ENCODE measurements around the gene NANP.

- TF ChIP-seq POLR2A (IDR thresholded peaks at IDR 0.05) = no peak
- TF ChIP-seq, protein P1, sequence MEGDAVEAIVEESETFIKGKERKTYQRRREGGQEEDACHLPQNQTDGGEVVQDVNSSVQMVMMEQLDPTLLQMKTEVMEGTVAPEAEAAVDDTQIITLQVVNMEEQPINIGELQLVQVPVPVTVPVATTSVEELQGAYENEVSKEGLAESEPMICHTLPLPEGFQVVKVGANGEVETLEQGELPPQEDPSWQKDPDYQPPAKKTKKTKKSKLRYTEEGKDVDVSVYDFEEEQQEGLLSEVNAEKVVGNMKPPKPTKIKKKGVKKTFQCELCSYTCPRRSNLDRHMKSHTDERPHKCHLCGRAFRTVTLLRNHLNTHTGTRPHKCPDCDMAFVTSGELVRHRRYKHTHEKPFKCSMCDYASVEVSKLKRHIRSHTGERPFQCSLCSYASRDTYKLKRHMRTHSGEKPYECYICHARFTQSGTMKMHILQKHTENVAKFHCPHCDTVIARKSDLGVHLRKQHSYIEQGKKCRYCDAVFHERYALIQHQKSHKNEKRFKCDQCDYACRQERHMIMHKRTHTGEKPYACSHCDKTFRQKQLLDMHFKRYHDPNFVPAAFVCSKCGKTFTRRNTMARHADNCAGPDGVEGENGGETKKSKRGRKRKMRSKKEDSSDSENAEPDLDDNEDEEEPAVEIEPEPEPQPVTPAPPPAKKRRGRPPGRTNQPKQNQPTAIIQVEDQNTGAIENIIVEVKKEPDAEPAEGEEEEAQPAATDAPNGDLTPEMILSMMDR (IDR thresholded peaks at IDR 0.05) = no peak
Observed at GRCh38 chr20:25654487-25654886, 30.7 kb upstream of the NANP start.
